Thymus (tissue), 11 donors: ENCODE results near the gene ATP9A. TPM values are rescaled to one million over a fixed set of nuclear protein-coding genes. Genes with fewer than 3 reads are reported as not detected.
A peak's percentile ranks its signal among the peaks of the same experiment; 100 is the strongest.

Experiments
- DNase-seq, 9 donors: peaks; one replicate each; pipeline ENCODE4 v3.0.0-alpha.2; 2013; ENCODE audit warnings: low spot score in 9 of 9, low read depth in 6 of 9, missing footprints in 1 of 9
- H3K27ac ChIP-seq, 2 donors: one replicate each; pipeline ENCODE4 v1.5.1; 2013; ENCODE audit warnings: control low read depth in 1 of 2, low read depth in 1 of 2, low read length in 1 of 2, mild to moderate bottlenecking in 1 of 2, moderate library complexity in 1 of 2
- H3K27me3 ChIP-seq, 2 donors: one replicate each; pipeline ENCODE4 v1.5.1; 2013; ENCODE audit warnings: low read length in 1 of 2; ENCODE audit not compliant: control insufficient read depth in 2 of 2, insufficient read depth in 1 of 2
- H3K36me3 ChIP-seq, 2 donors: one replicate each; pipeline ENCODE4 v1.5.1; 2013; ENCODE audit warnings: low read length in 1 of 2, mild to moderate bottlenecking in 1 of 2, moderate library complexity in 1 of 2; ENCODE audit not compliant: control insufficient read depth in 2 of 2, insufficient read depth in 2 of 2
- H3K4me1 ChIP-seq, 2 donors: one replicate each; pipeline ENCODE4 v1.5.1; 2013; ENCODE audit warnings: low read length in 2 of 2; ENCODE audit not compliant: control insufficient read depth in 2 of 2, insufficient read depth in 2 of 2
- H3K4me3 ChIP-seq, 2 donors: one replicate each; pipeline ENCODE4 v1.5.1; 2013; ENCODE audit warnings: low read length in 2 of 2, control low read depth in 1 of 2, mild to moderate bottlenecking in 1 of 2
- H3K9me3 ChIP-seq, 2 donors: one replicate each; pipeline ENCODE4 v1.5.1; 2013; ENCODE audit warnings: low read length in 1 of 2, mild to moderate bottlenecking in 1 of 2; ENCODE audit not compliant: control insufficient read depth in 2 of 2, insufficient read depth in 1 of 2
- WGBS: extraction: QIAGEN DNeasy Blood & Tissue Kit; methylation state at CpG from one replicate; pipeline ENCODE4 v1.1.7; 2013; 5-methylcytosine and 5-hydroxymethylcytosine counted together
- polyA plus RNA-seq: library from polyadenylated mRNA; stranded (reverse); fragments of 200-250 nt; gene quantifications from one replicate; pipeline ENCODE4 v1.2.3, GENCODE V29; 2013
- total RNA-seq: library from RNA; stranded (reverse); fragments of 120-200 nt; gene quantifications from one replicate; pipeline ENCODE4 v1.2.4, GENCODE V29; 2013
- donor health status: healthy.

Gene ATP9A
- total and polyA plus RNA-seq, 2 donors, result 4.7 to 6.7 TPM

- H3K36me3 ChIP-seq, result no peaks in the 10 kb centered on the region
- 78% methylated on average over 5 of the region's 5 CpGs for WGBS
- no peaks in the 10 kb centered on the region for H3K9me3 ChIP-seq
- H3K27ac ChIP-seq, result no peak overlapping the region
- H3K27me3 ChIP-seq, result no peaks in the 10 kb centered on the region
- DNase-seq, result no peak
- H3K4me1 ChIP-seq, result no peaks in the 10 kb centered on the region
- H3K4me3 ChIP-seq, result no peak overlapping the region
Measured at GRCh38 chr20:51736947-51737346, 31.2 kb downstream of the ATP9A start.

DNA sequence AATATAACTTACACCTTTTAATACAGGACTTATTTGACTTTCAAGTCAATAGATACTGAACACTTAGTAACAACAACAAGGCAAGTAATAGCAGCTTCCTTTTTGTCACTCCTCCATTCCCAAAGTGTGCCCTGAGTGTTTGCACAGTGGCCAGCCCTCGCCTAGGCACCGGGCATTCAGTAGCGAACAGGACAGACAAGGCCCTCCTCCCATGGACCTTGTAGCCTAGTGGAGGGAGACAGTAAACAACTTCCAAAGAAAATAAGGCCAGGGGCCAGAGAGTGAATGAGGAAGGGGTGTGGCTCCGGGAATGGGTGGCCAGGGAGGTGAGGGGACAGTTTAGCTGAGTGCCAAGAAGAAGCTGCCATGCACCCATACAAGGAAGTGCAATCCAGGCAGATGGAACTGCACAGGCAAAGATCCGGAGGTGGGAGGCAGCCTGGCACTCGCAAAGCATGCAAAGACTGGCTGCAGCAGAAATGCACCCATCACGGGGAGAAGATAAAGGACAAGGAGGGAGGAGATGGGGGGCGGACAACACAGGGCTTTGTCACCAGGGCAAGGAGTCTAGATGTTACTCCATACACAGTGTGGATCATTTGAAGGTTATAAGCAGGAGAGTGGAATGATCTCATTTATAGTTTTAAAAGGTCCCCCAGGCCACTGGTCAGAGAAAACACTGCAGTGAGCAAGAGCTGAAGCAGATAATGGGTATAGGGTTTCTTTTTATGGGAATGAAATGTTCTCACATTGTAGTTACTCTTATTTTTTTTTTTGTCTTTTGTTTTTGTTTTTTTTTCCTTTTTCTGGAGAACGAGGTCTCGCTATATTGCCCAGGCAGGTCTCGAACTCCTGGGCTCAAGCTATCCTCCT is 32.2 kb downstream of the ATP9A start:
- Histone ChIP-seq H3K36me3 (no peaks in the 10 kb centered on the region), H3K4me1 (no peaks in the 10 kb centered on the region), H3K27ac (no peak overlapping the region), H3K4me3 (no peak overlapping the region), H3K27me3 (no peaks in the 10 kb centered on the region), H3K9me3 (no peaks in the 10 kb centered on the region)
- 96% methylated on average over 11 of the region's 11 CpGs for WGBS
- no peak for DNase-seq

GRCh38 chr20:51734876-51735720 is 33.1 kb downstream of the ATP9A start:
- H3K9me3 ChIP-seq, result no peaks in the 10 kb centered on the region
- H3K4me1 ChIP-seq, result no peaks in the 10 kb centered on the region
- H3K4me3 ChIP-seq, result no peak overlapping the region
- no peak for DNase-seq
- WGBS, result 74% methylated on average over 13 of the region's 13 CpGs
- no peaks in the 10 kb centered on the region for H3K36me3 ChIP-seq
- no peak overlapping the region for H3K27ac ChIP-seq
- no peaks in the 10 kb centered on the region for H3K27me3 ChIP-seq

GRCh38 chr20:51733070-51733469 is 35.1 kb downstream of the ATP9A start:
- Histone ChIP-seq H3K4me3 (no peak overlapping the region), H3K27ac (no peak overlapping the region), H3K27me3 (no peaks in the 10 kb centered on the region), H3K9me3 (no peaks in the 10 kb centered on the region), H3K4me1 (no peaks in the 10 kb centered on the region), H3K36me3 (no peaks in the 10 kb centered on the region)
- WGBS, result 98% methylated on average over 3 of the region's 3 CpGs
- DNase-seq, result no peak

DNA sequence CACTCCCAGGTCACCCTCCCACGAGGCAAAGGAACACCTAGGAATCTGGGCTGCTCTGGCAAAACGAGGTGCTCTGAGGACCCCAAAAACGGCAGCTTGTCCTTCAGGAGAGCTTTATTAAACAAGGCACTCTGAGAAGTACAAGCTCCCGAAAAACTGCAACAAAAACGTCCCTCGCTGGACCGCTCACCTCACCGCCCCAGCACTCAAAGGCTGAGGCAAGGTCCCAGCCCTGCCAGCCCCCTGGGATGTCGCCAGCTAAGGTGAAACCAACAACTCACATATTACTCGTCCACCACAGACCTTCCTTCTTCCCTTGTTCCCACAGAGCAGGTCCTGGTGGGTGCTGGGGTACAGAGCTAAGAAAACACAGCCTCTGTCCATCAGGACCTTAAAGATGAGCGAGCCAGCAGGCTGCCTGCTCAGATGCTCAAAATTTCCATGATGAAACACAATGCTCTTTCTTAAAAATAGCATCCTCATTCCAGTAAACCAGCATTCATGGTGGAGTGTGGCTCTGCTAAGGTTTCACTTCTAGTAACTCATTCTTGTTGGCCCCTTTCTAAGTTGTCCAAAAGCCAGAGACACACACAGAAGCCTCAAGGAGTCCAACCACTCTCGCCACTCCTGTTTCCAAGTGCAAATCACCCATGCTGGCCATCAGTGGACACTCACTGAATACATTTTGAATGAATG is 35.9 kb downstream of the ATP9A start:
- Histone ChIP-seq H3K27me3 (no peaks in the 10 kb centered on the region), H3K36me3 (no peaks in the 10 kb centered on the region), H3K4me3 (no peak overlapping the region), H3K9me3 (no peaks in the 10 kb centered on the region), H3K27ac (peak overlapping the region in 1 of 2 donors; percentile 45), H3K4me1 (no peaks in the 10 kb centered on the region)
- 84% methylated on average over 12 of the region's 12 CpGs for WGBS
- no peak for DNase-seq

- Histone ChIP-seq H3K4me1 (no peaks in the 10 kb centered on the region), H3K4me3 (no peak overlapping the region), H3K27ac (peak overlapping the region in 1 of 2 donors; percentile 45), H3K27me3 (no peaks in the 10 kb centered on the region), H3K36me3 (no peaks in the 10 kb centered on the region), H3K9me3 (no peaks in the 10 kb centered on the region)
- no peak for DNase-seq
- 26% methylated on average over 7 of the region's 7 CpGs for WGBS
Measured at GRCh38 chr20:51731731-51732095, 36.5 kb downstream of the ATP9A start.

DNA sequence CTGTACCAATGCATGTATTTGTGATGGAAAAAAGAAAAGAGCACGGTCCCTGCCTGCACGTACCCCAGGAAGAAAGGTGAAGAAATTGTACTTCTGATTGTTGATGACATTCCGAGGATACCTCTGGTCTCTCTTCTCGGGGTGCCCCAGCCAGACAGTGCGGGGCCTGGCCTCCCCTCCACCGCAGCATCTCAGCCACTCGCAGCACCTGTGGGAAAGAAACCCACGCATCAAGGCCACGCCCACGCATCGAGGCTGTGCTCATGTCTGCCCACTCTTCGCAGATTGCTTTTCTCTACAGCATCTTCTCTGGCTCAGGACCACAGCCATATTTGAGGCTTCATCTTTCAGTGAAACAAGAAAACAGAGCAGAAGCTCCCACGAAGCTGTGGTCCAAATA is 38.4 kb downstream of the ATP9A start:
- WGBS, result 94% methylated on average over 13 of the region's 13 CpGs
- Histone ChIP-seq H3K36me3 (no peaks in the 10 kb centered on the region), H3K4me1 (no peaks in the 10 kb centered on the region), H3K27me3 (no peaks in the 10 kb centered on the region), H3K27ac (no peak overlapping the region), H3K9me3 (no peaks in the 10 kb centered on the region), H3K4me3 (no peak overlapping the region)
- no peak for DNase-seq

DNA sequence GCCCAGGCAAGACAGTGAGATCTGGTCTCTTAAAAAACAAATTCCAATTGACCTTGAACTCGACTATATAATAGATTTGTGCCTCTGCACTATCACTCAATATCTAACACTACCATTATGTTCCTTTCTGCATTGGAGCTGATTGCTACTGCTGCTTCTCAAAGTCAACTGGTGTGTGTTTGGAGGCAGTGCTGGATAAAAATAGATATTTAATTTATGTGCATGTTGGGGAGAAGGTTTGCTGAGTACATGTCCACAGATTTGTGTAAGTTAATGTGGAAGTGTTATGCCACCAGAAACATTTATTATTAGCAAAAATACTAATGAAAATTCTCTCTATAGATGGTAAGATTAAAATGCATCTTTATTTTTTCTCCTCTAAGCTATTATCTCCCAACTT is 39.5 kb downstream of the ATP9A start:
- no peaks in the 10 kb centered on the region for H3K36me3 ChIP-seq
- no peaks in the 10 kb centered on the region for H3K9me3 ChIP-seq
- no peak overlapping the region for H3K4me3 ChIP-seq
- DNase-seq, result no peak
- no peaks in the 10 kb centered on the region for H3K27me3 ChIP-seq
- WGBS, result 93% methylated on average over 1 of the region's 1 CpG
- no peak overlapping the region for H3K27ac ChIP-seq
- H3K4me1 ChIP-seq, result no peaks in the 10 kb centered on the region

DNA sequence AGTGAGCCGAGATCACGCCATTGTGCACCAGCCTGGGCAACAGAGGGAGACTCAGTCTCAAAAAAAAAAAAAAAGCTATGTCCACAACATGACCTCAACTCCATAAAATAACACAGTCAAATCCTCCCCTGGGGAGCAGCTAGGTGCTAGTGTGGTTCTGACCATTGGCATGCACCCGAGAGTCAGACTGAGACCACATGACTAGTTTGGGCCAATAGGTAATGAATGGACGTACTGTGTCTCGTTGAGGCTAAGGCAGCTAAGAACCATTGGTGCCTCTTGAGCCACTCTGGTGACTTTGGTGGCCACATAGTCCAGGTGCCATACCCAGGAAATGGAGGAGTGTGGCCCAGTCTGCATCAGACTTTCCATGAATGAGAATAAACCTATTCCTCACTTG is 40.3 kb downstream of the ATP9A start:
- Histone ChIP-seq H3K4me1 (no peaks in the 10 kb centered on the region), H3K4me3 (no peak overlapping the region), H3K27me3 (no peaks in the 10 kb centered on the region), H3K27ac (no peak overlapping the region), H3K36me3 (no peaks in the 10 kb centered on the region), H3K9me3 (no peaks in the 10 kb centered on the region)
- DNase-seq, result no peak
- 91% methylated on average over 5 of the region's 5 CpGs for WGBS
